ENCODE data around the gene SLCO3A1.

DNA sequence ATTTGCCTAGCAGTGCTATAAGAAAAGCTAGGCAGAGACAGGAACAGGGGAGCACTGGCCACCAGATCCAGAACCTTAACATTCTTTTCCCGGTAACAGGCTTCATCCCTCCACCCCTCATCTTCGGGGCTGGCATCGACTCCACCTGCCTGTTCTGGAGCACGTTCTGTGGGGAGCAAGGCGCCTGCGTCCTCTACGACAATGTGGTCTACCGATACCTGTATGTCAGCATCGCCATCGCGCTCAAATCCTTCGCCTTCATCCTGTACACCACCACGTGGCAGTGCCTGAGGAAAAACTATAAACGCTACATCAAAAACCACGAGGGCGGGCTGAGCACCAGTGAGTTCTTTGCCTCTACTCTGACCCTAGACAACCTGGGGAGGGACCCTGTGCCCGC lies 309.1 kb downstream of the SLCO3A1 start:
- TF ChIP-seq, protein P1, sequence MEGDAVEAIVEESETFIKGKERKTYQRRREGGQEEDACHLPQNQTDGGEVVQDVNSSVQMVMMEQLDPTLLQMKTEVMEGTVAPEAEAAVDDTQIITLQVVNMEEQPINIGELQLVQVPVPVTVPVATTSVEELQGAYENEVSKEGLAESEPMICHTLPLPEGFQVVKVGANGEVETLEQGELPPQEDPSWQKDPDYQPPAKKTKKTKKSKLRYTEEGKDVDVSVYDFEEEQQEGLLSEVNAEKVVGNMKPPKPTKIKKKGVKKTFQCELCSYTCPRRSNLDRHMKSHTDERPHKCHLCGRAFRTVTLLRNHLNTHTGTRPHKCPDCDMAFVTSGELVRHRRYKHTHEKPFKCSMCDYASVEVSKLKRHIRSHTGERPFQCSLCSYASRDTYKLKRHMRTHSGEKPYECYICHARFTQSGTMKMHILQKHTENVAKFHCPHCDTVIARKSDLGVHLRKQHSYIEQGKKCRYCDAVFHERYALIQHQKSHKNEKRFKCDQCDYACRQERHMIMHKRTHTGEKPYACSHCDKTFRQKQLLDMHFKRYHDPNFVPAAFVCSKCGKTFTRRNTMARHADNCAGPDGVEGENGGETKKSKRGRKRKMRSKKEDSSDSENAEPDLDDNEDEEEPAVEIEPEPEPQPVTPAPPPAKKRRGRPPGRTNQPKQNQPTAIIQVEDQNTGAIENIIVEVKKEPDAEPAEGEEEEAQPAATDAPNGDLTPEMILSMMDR (IDR thresholded peaks at IDR 0.05; ENCODE audit: borderline replicate concordance, extremely low read depth, low read length, poor library complexity, severe bottlenecking): no peak
- TF ChIP-seq EZH2 (IDR thresholded peaks at IDR 0.05; ENCODE audit: borderline replicate concordance, low read depth, low read length, severe bottlenecking): no peak
